Heart right ventricle (tissue), 16 donors: ENCODE data around the gene KDM4F. TPM values are rescaled to one million over a fixed set of nuclear protein-coding genes. Genes with fewer than 3 reads are reported as not detected.

Experiments
- ATAC-seq, 8 donors: fragments of 200-7000 bp; cut with Tn5 transposase; one replicate each; pipeline ENCODE4 v1.9.1; 2020; ENCODE audit warnings: mild to moderate bottlenecking in 8 of 8, moderate library complexity in 8 of 8, moderate number of reproducible peaks in 1 of 8
- DNase-seq, 2 donors: peaks; one replicate each; pipeline ENCODE4 v3.0.0-alpha.2; 2020
- H3K27ac ChIP-seq, 10 donors: fragments of 200-600 bp; sonication (generic) in 2 of 10; one replicate each; pipeline versions ENCODE4 v1.5.0 to v1.8.0; 2020 to 2022; ENCODE audit warnings: mild to moderate bottlenecking in 3 of 10
- H3K27me3 ChIP-seq, 7 donors: fragments of 200-600 bp; one replicate each; pipeline ENCODE4 v1.8.0; 2021 to 2022; ENCODE audit warnings: mild to moderate bottlenecking in 2 of 7
- H3K36me3 ChIP-seq, 9 donors: fragments of 200-600 bp; sonication (generic) in 1 of 9; one replicate each; pipeline versions ENCODE4 v1.5.0 to v1.8.0; 2020 to 2022; ENCODE audit warnings: mild to moderate bottlenecking in 2 of 9
- H3K4me1 ChIP-seq, 9 donors: fragments of 200-600 bp; sonication (generic) in 1 of 9; one replicate each; pipeline versions ENCODE4 v1.5.0 to v1.8.0; 2020 to 2022; ENCODE audit warnings: mild to moderate bottlenecking in 4 of 9
- H3K4me3 ChIP-seq, 10 donors: fragments of 200-600 bp; sonication (generic) in 2 of 10; one replicate each; pipeline versions ENCODE4 v1.5.0 to v1.8.0; 2020 to 2022; ENCODE audit warnings: mild to moderate bottlenecking in 7 of 10, moderate library complexity in 2 of 10
- H3K9me3 ChIP-seq, 11 donors: fragments of 200-600 bp in 10 of 11; sonication (generic) in 2 of 11; one replicate each; pipeline versions ENCODE4 v1.5.0 to v1.8.0; 2013 to 2022; ENCODE audit warnings: mild to moderate bottlenecking in 2 of 11, control low read depth in 1 of 11, moderate library complexity in 1 of 11
- CTCF ChIP-seq, 9 donors: fragments of 200-600 bp; sonication (generic) in 2 of 9; IDR thresholded peaks; one replicate each; pipeline versions ENCODE4 v1.5.0 to v1.8.0; 2021 to 2022; ENCODE audit warnings: antibody characterized with exemption in 9 of 9, mild to moderate bottlenecking in 5 of 9, moderate library complexity in 1 of 9
- WGBS, 2 donors: extraction: QIAGEN DNeasy Blood & Tissue Kit; methylation state at CpG; one replicate each; pipeline ENCODE4 v1.1.7; 2013; ENCODE audit warnings: inconsistent platforms in 1 of 2; 5-methylcytosine and 5-hydroxymethylcytosine counted together
- intact Hi-C, 10 donors: fragments of 100-400 bp; cut with DNase I; formaldehyde crosslinking; loops; one replicate each; pipeline versions ENCODE4 v1.11.1 to v1.14.2; 2022
- polyA plus RNA-seq, 2 donors: library from polyadenylated mRNA; stranded (reverse); fragments of 200-250 nt; gene quantifications; one replicate each; pipeline ENCODE4 v1.2.3, GENCODE V29; 2013
- total RNA-seq, 10 donors: library from RNA; stranded (reverse); fragmentation: NEBNext Ultra II Directional in 3 of 10; extraction: Animal tissue kit (Norgen Biotek cat#: 25700) in 3 of 10; gene quantifications; one replicate each; pipeline versions ENCODE4 v1.2.1 to v1.2.4, GENCODE V29; 2021 to 2023
- donor health status: Arrhythmogenic right ventricular cardiomyopathy.
- donor health status: ischemic (EF 13 %, LVEDD 7.1; RV severe dilation, severe dysfunction).
- donor health status: healthy with polysubstance abuse.
- donor health status: DM: no; HTN: yes; CAD: no.
- donor health status: DM: no; HTN: no; CAD: no.
- donor health status: ischemic (EF 25% LVEDD 6.9; RV normal size, moderate dysfunction).
- donor health status: ischemic (EF 25% LVEDD 5.7; RV mildly dilated, moderate dysfunction).
- donor health status: healthy.
- donor health status: DM: yes; HTN: yes; CAD: no.
- donor health status: Ischemic cardiomyopathy.
- donor health status: ischemic (EF 35%, LVEDD 5.7; RV mildly dilated, moderate dysfunction).
- donor health status: nonischemic (EF 11% LVEDD 7.7; RV severe dilation, severe dysfunction).
- donor health status: DM: yes; HTN: yes; CAD: no.
- donor health status: PGD.
- donor health status: ischemic (EF 29% LVEDD 5.4; RV normal size, mild dysfunction).
- donor health status: nonischemic (EF 23%, LVEDD 6.1; RV moderate dilation, normal function).

Gene KDM4F
- total and polyA plus RNA-seq, 12 donors: not detected

GRCh38 chr11:95093548-95093947, 44.3 kb downstream of the KDM4F start:
- Histone ChIP-seq H3K36me3 (peaks cover 0 to 4% (median 0%) of the 10 kb centered on the region in 9 donors), H3K27ac (no peak overlapping the region), H3K27me3 (peaks cover 0 to 5% (median 0%) of the 10 kb centered on the region in 7 donors), H3K4me1 (peaks cover 0 to 70% (median 34%) of the 10 kb centered on the region in 9 donors), H3K9me3 (no peaks in the 10 kb centered on the region), H3K4me3 (no peak overlapping the region)
- ATAC-seq (no peak), DNase-seq (no peak)
- intact Hi-C loops: loop anchor here in 3 of 10 donors (5.0 to 10.0 kb wide), 2 partner anchors 44 to 51 kb away; no protein-coding TSS in a partner anchor
- 89 to 92% methylated on average over 3 of the region's 3 CpGs for WGBS, 2 donors
- no peak for TF ChIP-seq CTCF (IDR thresholded peaks at IDR 0.05)

GRCh38 chr11:95095858-95096587, 46.8 kb downstream of the KDM4F start:
- no peak overlapping the region for H3K4me3 ChIP-seq
- intact Hi-C loops: loop anchor here in 2 of 10 donors (10.0 kb wide), 1 partner anchor 49 kb away; no protein-coding TSS in a partner anchor
- H3K36me3 ChIP-seq: peaks cover 0 to 4% (median 0%) of the 10 kb centered on the region in 9 donors
- 30 to 52% methylated on average over 4 of the region's 4 CpGs for WGBS, 2 donors
- peaks cover 0 to 2% (median 0%) of the 10 kb centered on the region in 7 donors for H3K27me3 ChIP-seq
- ATAC-seq: peak in 4 of 8 donors; percentile 20 to 71 (median 52)
- peaks cover 0 to 50% (median 18%) of the 10 kb centered on the region in 9 donors for H3K4me1 ChIP-seq
- TF ChIP-seq CTCF (IDR thresholded peaks at IDR 0.05): no peak
- H3K9me3 ChIP-seq: no peaks in the 10 kb centered on the region
- H3K27ac ChIP-seq: peak overlapping the region in 2 of 10 donors; percentile 43 to 56
- no peak for DNase-seq

- H3K27ac ChIP-seq: no peak overlapping the region
- 77% methylated on average over 3 of the region's 3 CpGs for WGBS, 2 donors
- intact Hi-C loops: loop anchor here in 2 of 10 donors (10.0 kb wide), 1 partner anchor 48 kb away; no protein-coding TSS in a partner anchor
These were observed 48.0 kb downstream of the KDM4F start for GRCh38 chr11:95097209-95097608.

More at GRCh38 chr11:95097209-95097608, 48.0 kb downstream of the KDM4F start:
- Histone ChIP-seq H3K36me3 (peaks cover 0 to 4% (median 0%) of the 10 kb centered on the region in 9 donors), H3K4me3 (no peak overlapping the region), H3K27me3 (no peaks in the 10 kb centered on the region), H3K4me1 (peaks cover 0 to 41% (median 14%) of the 10 kb centered on the region in 9 donors), H3K9me3 (no peaks in the 10 kb centered on the region)
- ATAC-seq (no peak), DNase-seq (no peak)
- TF ChIP-seq CTCF (IDR thresholded peaks at IDR 0.05): no peak
